ENCODE results near the gene TRABD2B. TPM values are rescaled to one million over a fixed set of nuclear protein-coding genes. Genes with fewer than 3 reads are reported as not detected.

Gene TRABD2B
- total RNA-seq, 2 donors from 2014 or later = 3.1 to 8.1 TPM

DNA sequence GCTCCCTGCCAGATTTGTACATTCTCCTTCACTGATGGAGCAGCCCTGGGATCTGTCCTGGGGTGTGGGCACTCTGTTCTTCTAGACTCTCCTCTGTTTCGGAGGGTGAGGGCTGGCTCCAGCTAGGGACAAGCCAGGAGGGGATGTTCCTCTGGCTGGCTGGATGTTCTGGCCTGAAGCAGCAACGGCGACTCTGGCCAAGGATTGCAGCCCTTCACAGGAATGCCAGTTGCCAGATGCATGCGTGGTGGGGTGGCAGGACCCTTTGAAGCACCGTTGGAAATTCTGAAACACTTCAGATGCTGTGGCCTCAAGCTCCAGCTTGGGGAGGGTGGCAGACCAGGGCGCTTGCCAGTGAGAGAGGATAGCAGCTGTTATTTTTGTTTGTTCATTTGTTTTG, 210.9 kb downstream of the TRABD2B start:
- Histone ChIP-seq H3K9me3 (no peaks in the 10 kb centered on the region), H3K4me3 (no peak overlapping the region), H3K27ac (peak overlapping the region; percentile 61 to 69), H3K36me3 (no peaks in the 10 kb centered on the region), H3K27me3 (no peaks in the 10 kb centered on the region), H3K4me1 (peaks cover 0 to 54% of the 10 kb centered on the region in 2 donors)
- TF ChIP-seq, protein P1, sequence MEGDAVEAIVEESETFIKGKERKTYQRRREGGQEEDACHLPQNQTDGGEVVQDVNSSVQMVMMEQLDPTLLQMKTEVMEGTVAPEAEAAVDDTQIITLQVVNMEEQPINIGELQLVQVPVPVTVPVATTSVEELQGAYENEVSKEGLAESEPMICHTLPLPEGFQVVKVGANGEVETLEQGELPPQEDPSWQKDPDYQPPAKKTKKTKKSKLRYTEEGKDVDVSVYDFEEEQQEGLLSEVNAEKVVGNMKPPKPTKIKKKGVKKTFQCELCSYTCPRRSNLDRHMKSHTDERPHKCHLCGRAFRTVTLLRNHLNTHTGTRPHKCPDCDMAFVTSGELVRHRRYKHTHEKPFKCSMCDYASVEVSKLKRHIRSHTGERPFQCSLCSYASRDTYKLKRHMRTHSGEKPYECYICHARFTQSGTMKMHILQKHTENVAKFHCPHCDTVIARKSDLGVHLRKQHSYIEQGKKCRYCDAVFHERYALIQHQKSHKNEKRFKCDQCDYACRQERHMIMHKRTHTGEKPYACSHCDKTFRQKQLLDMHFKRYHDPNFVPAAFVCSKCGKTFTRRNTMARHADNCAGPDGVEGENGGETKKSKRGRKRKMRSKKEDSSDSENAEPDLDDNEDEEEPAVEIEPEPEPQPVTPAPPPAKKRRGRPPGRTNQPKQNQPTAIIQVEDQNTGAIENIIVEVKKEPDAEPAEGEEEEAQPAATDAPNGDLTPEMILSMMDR (IDR thresholded peaks at IDR 0.05) = no peak
- no peak for DNase-seq (ENCODE audit: low spot score)

DNA sequence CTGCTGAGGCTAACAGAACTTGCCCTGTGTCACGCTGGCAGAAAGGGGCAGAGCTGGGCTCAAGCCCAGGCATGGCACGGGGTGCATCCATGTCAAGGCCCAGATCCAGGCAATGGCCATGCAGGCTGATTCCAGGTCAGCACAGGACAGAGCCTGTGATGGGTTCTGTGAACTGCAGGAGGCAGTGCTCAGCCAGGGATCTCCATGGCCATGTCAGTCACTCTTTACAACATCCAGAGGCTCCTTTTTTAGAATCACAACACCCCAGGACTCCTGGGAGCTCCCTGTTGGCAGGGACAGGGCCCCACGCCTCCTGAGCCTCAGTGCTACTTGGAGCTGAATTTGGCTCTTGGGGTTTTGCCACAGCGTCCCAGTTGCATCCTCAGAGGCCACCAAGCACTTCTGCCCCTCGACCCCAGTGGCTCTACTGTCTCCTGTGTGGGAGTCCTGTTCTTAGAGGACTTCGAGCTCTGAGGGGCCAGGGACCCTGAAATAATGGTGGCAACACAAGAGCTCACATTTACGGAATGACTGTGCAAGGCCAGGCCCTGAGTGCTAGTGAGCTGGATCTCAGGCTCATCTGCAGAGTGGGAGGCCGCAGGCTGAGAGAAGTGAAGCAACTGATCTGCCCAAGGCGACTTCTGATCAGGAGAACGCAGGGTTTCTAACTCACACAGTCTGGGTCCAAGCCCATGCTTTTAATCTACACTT, 211.5 kb downstream of the TRABD2B start:
- no peak for DNase-seq (ENCODE audit: low spot score)
- Histone ChIP-seq H3K27ac (peak overlapping the region; percentile 61 to 69), H3K9me3 (no peaks in the 10 kb centered on the region), H3K4me1 (peaks cover 0 to 60% of the 10 kb centered on the region in 2 donors), H3K4me3 (no peak overlapping the region), H3K27me3 (no peaks in the 10 kb centered on the region), H3K36me3 (no peaks in the 10 kb centered on the region)
- TF ChIP-seq, protein P1 (IDR thresholded peaks at IDR 0.05) = peak; percentile 45 to 73

DNA sequence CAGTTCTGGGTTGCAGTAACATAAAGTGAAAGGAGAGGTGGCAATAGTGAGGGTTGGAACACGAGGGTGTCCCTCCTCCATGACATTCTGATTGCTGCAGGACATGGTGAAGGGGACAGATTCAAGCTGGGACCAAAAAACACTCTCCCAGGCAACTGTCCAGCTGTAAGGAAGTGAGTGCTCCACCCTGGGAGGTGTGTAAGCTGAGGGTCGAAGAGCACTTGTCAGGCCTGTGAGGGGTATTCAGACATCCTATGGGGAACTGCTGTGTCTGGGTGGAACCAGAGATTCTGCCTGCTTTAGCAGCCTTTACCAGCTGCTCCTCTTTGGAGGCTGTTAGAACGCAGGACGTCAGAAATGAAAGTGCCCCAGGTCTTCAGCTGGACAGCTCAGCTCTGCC, 212.1 kb downstream of the TRABD2B start:
- peaks cover 0 to 62% of the 10 kb centered on the region in 2 donors for H3K4me1 ChIP-seq
- H3K27me3 ChIP-seq = no peaks in the 10 kb centered on the region
- TF ChIP-seq, protein P1 (IDR thresholded peaks at IDR 0.05) = no peak
- H3K9me3 ChIP-seq = no peaks in the 10 kb centered on the region
- H3K36me3 ChIP-seq = no peaks in the 10 kb centered on the region
- H3K4me3 ChIP-seq = no peak overlapping the region
- peak overlapping the region; percentile 61 to 69 for H3K27ac ChIP-seq
- no peak for DNase-seq (ENCODE audit: low spot score)

DNA sequence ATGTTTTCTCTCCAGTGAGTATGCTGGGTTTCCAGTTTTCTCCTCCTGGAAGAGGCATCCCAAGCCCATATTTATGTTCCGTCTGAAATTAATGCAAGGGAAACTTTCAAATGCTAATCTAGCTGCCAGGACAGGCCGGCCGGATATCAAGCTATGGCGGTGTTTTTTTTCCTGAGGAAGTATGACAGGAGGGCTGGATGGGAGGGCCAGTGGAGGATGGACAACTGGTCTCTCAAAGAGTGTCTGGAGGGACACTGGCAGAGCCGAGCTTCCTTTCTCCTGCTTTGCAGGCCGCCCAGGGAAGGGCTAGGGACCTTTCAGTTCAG, 212.7 kb downstream of the TRABD2B start:
- Histone ChIP-seq H3K4me1 (peaks cover 0 to 62% of the 10 kb centered on the region in 2 donors), H3K36me3 (no peaks in the 10 kb centered on the region), H3K4me3 (no peak overlapping the region), H3K27me3 (no peaks in the 10 kb centered on the region), H3K27ac (peak overlapping the region; percentile 8 to 61), H3K9me3 (no peaks in the 10 kb centered on the region)
- no peak for DNase-seq (ENCODE audit: low spot score)
- TF ChIP-seq, protein P1 (IDR thresholded peaks at IDR 0.05) = no peak

DNA sequence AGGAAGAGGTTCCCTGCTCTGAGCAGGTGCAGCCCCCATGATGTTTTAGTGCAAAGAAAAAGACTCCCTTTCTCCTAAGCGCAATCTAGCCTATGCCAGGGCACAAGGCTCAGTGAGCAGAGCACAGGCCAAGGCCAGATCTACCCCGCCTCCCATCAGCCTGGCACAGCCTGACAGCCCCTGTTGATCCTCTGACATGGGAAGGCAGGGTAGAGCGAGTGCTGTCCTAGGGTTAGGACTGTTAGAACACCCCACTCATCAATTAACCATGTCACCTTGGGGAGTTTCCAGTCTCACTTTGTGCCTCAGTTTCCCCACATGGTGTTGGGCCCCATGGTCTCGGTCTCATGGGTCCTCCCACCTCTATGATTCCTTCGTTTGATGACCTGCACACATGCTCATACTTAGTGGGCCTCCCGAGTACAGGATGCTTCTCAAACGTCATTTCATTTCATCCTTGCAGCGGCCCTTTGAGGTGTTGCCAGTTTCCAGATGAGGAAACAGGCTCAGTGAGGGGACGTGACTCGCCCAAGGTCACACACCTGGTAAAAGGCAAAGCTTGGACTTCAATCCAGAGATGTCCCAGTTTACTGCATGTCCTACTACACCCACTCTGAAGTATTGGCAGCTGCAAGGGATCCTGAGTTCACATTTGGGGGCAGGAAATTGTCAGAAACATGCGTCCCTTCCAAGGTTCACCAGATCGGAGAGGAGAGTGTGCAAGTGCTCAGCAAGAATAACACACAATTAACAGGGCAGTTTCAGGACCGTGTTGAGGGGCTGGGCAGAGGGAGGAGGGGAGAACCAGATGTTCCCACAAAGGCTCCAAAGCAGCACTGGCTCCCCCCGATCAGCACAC, 213.3 kb downstream of the TRABD2B start:
- DNase-seq (ENCODE audit: low spot score) = no peak
- Histone ChIP-seq H3K27ac (peak overlapping the region in 1 of 2 donors; percentile 8), H3K4me1 (peaks cover 0 to 62% of the 10 kb centered on the region in 2 donors), H3K9me3 (no peaks in the 10 kb centered on the region), H3K27me3 (no peaks in the 10 kb centered on the region), H3K36me3 (no peaks in the 10 kb centered on the region), H3K4me3 (no peak overlapping the region)
- TF ChIP-seq, protein P1 (IDR thresholded peaks at IDR 0.05) = no peak
